Measurements from ENCODE around the gene OR5AL1.

DNA sequence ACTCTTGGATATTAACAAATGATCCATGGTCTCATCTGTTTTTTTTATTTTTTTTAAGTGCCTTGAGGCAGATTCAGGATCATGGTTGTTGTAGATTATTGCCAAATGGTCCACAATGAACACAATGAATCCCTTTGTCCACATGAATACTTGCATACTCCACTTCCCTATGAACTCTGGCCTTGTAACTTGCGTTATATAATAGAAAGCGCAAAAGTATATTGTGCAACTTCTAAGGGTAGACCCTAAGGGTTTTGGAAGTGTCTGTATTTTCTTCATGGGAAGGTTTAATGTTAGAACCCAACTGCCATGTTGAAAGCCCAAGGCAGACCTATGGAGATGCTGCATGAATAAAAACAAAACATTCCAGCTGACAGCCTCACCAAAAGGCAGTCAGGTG, 8.1 kb upstream of the OR5AL1 start:
- TF ChIP-seq ZFP3 (CRISPR knock-in tag; IDR thresholded peaks at IDR 0.05), result no peak
- no peak for TF ChIP-seq ZFP30 (CRISPR knock-in tag; IDR thresholded peaks at IDR 0.05)
- TF ChIP-seq, protein P1, sequence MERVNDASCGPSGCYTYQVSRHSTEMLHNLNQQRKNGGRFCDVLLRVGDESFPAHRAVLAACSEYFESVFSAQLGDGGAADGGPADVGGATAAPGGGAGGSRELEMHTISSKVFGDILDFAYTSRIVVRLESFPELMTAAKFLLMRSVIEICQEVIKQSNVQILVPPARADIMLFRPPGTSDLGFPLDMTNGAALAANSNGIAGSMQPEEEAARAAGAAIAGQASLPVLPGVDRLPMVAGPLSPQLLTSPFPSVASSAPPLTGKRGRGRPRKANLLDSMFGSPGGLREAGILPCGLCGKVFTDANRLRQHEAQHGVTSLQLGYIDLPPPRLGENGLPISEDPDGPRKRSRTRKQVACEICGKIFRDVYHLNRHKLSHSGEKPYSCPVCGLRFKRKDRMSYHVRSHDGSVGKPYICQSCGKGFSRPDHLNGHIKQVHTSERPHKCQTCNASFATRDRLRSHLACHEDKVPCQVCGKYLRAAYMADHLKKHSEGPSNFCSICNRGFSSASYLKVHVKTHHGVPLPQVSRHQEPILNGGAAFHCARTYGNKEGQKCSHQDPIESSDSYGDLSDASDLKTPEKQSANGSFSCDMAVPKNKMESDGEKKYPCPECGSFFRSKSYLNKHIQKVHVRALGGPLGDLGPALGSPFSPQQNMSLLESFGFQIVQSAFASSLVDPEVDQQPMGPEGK (CRISPR knock-in tag; IDR thresholded peaks at IDR 0.05; ENCODE audit: borderline replicate concordance), result no peak
- TF ChIP-seq ESRRG (CRISPR knock-in tag; IDR thresholded peaks at IDR 0.05), result no peak
- no peak for TF ChIP-seq TCF4 (CRISPR knock-in tag; IDR thresholded peaks at IDR 0.05; ENCODE audit: borderline replicate concordance)
- no peak for TF ChIP-seq ZC3H10 (CRISPR knock-in tag; IDR thresholded peaks at IDR 0.05)
- TF ChIP-seq ZNF565 (CRISPR knock-in tag; conservative IDR thresholded peaks at IDR 0.05; ENCODE audit: low read depth), result no peak
- TF ChIP-seq ARNTL (CRISPR knock-in tag; IDR thresholded peaks at IDR 0.05; ENCODE audit: borderline replicate concordance, low read depth), result no peak
- no peak for TF ChIP-seq SNAI2 (CRISPR knock-in tag; IDR thresholded peaks at IDR 0.05)
- TF ChIP-seq CSDC2 (CRISPR knock-in tag; IDR thresholded peaks at IDR 0.05), result no peak
- TF ChIP-seq, protein P2, sequence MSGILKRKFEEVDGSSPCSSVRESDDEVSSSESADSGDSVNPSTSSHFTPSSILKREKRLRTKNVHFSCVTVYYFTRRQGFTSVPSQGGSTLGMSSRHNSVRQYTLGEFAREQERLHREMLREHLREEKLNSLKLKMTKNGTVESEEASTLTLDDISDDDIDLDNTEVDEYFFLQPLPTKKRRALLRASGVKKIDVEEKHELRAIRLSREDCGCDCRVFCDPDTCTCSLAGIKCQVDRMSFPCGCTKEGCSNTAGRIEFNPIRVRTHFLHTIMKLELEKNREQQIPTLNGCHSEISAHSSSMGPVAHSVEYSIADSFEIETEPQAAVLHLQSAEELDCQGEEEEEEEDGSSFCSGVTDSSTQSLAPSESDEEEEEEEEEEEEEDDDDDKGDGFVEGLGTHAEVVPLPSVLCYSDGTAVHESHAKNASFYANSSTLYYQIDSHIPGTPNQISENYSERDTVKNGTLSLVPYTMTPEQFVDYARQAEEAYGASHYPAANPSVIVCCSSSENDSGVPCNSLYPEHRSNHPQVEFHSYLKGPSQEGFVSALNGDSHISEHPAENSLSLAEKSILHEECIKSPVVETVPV (CRISPR knock-in tag; IDR thresholded peaks at IDR 0.05), result no peak
- TF ChIP-seq, protein P3, sequence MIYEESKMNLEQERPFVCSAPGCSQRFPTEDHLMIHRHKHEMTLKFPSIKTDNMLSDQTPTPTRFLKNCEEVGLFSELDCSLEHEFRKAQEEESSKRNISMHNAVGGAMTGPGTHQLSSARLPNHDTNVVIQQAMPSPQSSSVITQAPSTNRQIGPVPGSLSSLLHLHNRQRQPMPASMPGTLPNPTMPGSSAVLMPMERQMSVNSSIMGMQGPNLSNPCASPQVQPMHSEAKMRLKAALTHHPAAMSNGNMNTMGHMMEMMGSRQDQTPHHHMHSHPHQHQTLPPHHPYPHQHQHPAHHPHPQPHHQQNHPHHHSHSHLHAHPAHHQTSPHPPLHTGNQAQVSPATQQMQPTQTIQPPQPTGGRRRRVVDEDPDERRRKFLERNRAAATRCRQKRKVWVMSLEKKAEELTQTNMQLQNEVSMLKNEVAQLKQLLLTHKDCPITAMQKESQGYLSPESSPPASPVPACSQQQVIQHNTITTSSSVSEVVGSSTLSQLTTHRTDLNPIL (CRISPR knock-in tag; IDR thresholded peaks at IDR 0.05; ENCODE audit: low read depth), result no peak

Measured in SK-N-SH treated with all-trans-retinoic acid at 6 μM for 48 hours (cell line).